Measurements from ENCODE around the gene NTM.

The NTM gene

GRCh38 chr11:132301900-132302299, 931.5 kb downstream of the NTM start:
- H3K4me3 ChIP-seq (ENCODE audit: low read depth, low read length) = no peak overlapping the region
- CTCF ChIA-PET = interaction anchor here (0.6 to 5.5 kb wide), 2 partner anchors 10 to 73 kb away, joined by 4 to 60 read pairs; no protein-coding TSS in a partner anchor
- no peaks in the 10 kb centered on the region for H3K36me3 ChIP-seq (ENCODE audit: control insufficient read depth in 2 of 2, insufficient read depth in 1 of 2, low read length in 2 of 2)
- POLR2A ChIA-PET = no interaction called here
- TF ChIP-seq ZBTB17 (tag by site-specific recombination; IDR thresholded peaks at IDR 0.05) = no peak
- no peak for TF ChIP-seq GLIS1 (tag by site-specific recombination; IDR thresholded peaks at IDR 0.05)
- no peak for TF ChIP-seq ZNF221 (tag by site-specific recombination; IDR thresholded peaks at IDR 0.05; ENCODE audit: borderline replicate concordance)
- no peak for TF ChIP-seq ZNF621 (tag by site-specific recombination; IDR thresholded peaks at IDR 0.05)
- TF ChIP-seq ZNF530 (tag by site-specific recombination; IDR thresholded peaks at IDR 0.05; ENCODE audit: low read depth) = no peak
- TF ChIP-seq ZNF302 (tag by site-specific recombination; IDR thresholded peaks at IDR 0.05; ENCODE audit: low read depth) = no peak
- no peak for TF ChIP-seq ZNF184 (tag by site-specific recombination; IDR thresholded peaks at IDR 0.05)
- TF ChIP-seq ZNF792 (tag by site-specific recombination; IDR thresholded peaks at IDR 0.05) = no peak
- TF ChIP-seq ZNF24 (tag by site-specific recombination; IDR thresholded peaks at IDR 0.05) = no peak
- no peak for TF ChIP-seq ZNF18 (tag by site-specific recombination; IDR thresholded peaks at IDR 0.05)
- TF ChIP-seq PATZ1 (tag by site-specific recombination; IDR thresholded peaks at IDR 0.05) = no peak
- no peak for TF ChIP-seq ZNF449 (tag by site-specific recombination; IDR thresholded peaks at IDR 0.05)
- no peak for TF ChIP-seq ZNF785 (tag by site-specific recombination; IDR thresholded peaks at IDR 0.05)
- no peak for TF ChIP-seq ZNF174 (tag by site-specific recombination; IDR thresholded peaks at IDR 0.05)
- no peak for TF ChIP-seq ZNF366 (tag by site-specific recombination; conservative IDR thresholded peaks at IDR 0.05)
- TF ChIP-seq HIC1 (tag by site-specific recombination; IDR thresholded peaks at IDR 0.05) = no peak
- TF ChIP-seq SCRT1 (tag by site-specific recombination; IDR thresholded peaks at IDR 0.05; ENCODE audit: borderline replicate concordance) = no peak
- TF ChIP-seq, protein P1, sequence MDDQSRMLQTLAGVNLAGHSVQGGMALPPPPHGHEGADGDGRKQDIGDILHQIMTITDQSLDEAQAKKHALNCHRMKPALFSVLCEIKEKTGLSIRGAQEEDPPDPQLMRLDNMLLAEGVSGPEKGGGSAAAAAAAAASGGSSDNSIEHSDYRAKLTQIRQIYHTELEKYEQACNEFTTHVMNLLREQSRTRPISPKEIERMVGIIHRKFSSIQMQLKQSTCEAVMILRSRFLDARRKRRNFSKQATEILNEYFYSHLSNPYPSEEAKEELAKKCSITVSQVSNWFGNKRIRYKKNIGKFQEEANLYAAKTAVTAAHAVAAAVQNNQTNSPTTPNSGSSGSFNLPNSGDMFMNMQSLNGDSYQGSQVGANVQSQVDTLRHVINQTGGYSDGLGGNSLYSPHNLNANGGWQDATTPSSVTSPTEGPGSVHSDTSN (CRISPR knock-in tag; IDR thresholded peaks at IDR 0.05) = no peak
- H3K4me1 ChIP-seq (ENCODE audit: control insufficient read depth, insufficient read depth, low read length) = no peaks in the 10 kb centered on the region
- H3K9me3 ChIP-seq (ENCODE audit: control insufficient read depth, insufficient read depth, low read depth, low read length) = no peaks in the 10 kb centered on the region
- no peak overlapping the region for H3K27ac ChIP-seq (ENCODE audit: extremely low read depth, low read depth, low read length)

All from HEK293 (cell line).